HFF-Myc (cell line): ENCODE measurements around the gene S1PR3.

Experiments
- DNase-seq: peaks from one replicate; pipeline ENCODE4 v3.0.0-alpha.2; 2011; ENCODE audit warnings: low read depth; ENCODE audit errors: extremely low read depth
- H3K4me3 ChIP-seq: replicated peaks from 2 replicates; pipeline ENCODE4 v1.5.1; 2011; ENCODE audit warnings: low read depth, mild to moderate bottlenecking, control low read depth, low read length
- TF ChIP-seq, protein P1 (sequence below): IDR thresholded peaks from 2 replicates; pipeline ENCODE4 v1.5.1; 2012; ENCODE audit warnings: mild to moderate bottlenecking, low read depth, low read length, control low read depth; ENCODE audit errors: missing control alignments

Gene S1PR3

DNA sequence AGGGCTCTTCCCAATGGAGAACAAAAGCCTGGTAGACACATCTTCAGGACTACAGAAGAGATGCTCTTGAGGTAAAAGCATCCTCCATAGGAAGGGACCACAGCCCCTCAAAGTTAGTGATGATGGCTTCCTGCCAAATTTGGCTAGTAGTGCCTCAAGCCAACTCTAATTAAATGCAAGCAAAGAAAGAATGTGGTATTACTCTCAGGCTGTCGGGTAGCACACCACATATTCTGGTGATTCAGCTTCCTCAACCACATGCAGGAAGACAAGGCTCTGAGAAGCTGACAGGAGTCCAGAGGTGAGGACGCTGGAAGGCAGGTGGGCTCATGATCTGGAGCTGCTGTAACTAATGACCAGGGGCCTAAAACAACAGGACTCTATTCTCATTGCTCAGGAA is 37.2 kb upstream of the S1PR3 start:
- TF ChIP-seq, protein P1, sequence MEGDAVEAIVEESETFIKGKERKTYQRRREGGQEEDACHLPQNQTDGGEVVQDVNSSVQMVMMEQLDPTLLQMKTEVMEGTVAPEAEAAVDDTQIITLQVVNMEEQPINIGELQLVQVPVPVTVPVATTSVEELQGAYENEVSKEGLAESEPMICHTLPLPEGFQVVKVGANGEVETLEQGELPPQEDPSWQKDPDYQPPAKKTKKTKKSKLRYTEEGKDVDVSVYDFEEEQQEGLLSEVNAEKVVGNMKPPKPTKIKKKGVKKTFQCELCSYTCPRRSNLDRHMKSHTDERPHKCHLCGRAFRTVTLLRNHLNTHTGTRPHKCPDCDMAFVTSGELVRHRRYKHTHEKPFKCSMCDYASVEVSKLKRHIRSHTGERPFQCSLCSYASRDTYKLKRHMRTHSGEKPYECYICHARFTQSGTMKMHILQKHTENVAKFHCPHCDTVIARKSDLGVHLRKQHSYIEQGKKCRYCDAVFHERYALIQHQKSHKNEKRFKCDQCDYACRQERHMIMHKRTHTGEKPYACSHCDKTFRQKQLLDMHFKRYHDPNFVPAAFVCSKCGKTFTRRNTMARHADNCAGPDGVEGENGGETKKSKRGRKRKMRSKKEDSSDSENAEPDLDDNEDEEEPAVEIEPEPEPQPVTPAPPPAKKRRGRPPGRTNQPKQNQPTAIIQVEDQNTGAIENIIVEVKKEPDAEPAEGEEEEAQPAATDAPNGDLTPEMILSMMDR = no peak
- no peak for DNase-seq
- H3K4me3 ChIP-seq = no peak overlapping the region

DNA sequence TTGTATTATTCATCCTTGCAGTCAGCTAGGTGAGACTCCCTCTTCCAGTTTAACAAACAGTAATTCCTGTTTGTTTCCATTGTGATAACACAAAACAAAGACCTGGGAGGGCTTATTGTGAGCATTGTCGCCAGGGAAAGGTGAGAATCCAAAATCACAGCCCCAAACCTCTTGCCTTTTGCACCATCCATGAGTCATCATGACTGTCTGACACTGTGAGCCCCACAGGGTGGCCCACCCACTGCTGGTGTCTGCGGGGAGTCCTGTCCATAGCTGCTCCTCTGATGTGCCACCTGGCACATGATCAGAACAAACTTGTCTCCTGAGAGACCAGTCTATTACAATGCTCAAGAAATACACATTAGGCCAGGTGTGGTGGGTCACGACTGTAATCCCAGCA is 33.7 kb upstream of the S1PR3 start:
- DNase-seq = no peak
- TF ChIP-seq, protein P1 = no peak
- no peak overlapping the region for H3K4me3 ChIP-seq

DNA sequence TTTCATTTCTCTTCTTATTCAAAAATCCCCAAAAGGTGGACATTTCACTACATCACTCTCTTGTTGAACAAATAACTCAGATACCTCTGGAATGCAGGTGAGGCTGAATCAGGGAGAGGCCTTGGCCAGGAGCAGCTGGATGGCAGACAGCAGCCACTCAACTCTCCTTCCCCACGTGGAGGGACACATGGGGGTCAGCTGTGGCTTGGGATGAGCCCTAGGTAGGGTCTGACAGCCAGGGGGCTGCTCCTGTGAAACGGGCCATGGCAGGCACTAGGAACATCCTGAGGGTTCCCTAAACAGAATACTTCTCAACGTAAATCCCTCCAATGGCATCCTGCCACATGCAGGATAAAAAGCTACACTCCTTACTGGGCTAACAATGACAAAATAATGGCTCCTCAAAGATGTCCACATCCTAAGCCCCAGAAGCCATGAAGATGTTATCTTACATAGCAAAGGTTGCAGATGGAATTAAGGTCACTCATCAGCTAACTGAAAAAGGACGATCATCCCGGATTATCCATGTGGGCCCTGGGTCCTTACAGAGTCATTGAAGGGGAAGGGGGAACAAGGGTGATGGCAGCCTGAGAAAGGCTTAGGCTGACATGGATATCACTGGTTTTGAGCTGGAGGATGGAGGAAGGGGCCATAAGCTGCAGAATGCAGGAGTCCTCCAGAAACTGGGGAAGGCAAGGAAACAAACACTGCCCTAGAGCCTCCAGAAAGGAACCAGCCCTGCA is 31.4 kb upstream of the S1PR3 start:
- TF ChIP-seq, protein P1 = no peak
- DNase-seq = no peak
- no peak overlapping the region for H3K4me3 ChIP-seq

GRCh38 chr9:88960632-88961031 is 30.6 kb upstream of the S1PR3 start:
- no peak for DNase-seq
- TF ChIP-seq, protein P1 = no peak
- H3K4me3 ChIP-seq = no peak overlapping the region

GRCh38 chr9:88965473-88965872 is 25.8 kb upstream of the S1PR3 start:
- no peak for DNase-seq
- no peak overlapping the region for H3K4me3 ChIP-seq
- TF ChIP-seq, protein P1 = no peak

DNA sequence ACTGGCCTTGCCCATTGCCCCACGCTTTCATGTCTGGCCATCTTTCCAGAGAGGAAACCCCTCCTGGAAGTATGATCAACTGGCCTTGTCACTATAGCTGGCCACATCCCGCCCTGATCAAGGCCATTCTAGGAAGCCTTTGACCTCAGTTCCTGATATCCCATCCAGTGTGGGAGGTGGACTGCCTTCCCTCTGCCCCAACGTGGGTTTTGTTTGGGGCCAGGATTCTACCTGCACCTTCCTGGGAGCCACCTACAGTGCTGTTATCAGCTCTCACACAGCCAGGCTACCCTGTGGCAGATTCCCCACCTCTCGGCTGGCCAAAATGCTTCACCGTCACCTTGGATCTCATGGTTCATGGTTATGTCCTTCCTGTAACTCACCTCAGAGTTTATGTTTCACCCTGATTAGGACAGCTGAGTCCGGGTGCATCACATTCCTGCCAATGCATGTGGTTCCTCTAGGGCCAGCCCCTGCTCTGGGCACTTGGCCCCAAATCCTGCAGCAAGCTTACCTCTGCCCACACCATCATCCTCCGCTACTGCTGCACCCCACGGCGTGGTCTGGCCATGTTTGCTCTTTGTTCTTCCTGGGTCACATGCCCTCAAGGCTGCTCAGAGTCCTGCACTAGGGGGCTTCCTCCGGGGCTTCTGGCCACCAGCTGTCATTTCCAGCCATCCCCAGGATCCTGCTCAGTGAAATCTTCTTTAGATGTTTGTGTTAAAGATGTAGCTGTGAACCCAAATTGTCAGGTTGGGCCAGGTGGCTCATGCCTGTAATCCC is 24.2 kb upstream of the S1PR3 start:
- no peak overlapping the region for H3K4me3 ChIP-seq
- TF ChIP-seq, protein P1 = no peak
- DNase-seq = no peak
